Inflammatory macrophage treated with lipopolysaccharide for 4 hours (primary cell): Measurements from ENCODE around the gene LMBR1.
A peak's percentile ranks its signal among the peaks of the same experiment; 100 is the strongest.
"Not testable (repeated sequence)": the region's sequence is repeated elsewhere in the genome, so short reads cannot be mapped to it uniquely, and the experiment has no call there.

Source experiments
- DNase-seq: peaks from one replicate; pipeline ENCODE4 v3.0.0-alpha.2; 2020

Gene LMBR1

DNA sequence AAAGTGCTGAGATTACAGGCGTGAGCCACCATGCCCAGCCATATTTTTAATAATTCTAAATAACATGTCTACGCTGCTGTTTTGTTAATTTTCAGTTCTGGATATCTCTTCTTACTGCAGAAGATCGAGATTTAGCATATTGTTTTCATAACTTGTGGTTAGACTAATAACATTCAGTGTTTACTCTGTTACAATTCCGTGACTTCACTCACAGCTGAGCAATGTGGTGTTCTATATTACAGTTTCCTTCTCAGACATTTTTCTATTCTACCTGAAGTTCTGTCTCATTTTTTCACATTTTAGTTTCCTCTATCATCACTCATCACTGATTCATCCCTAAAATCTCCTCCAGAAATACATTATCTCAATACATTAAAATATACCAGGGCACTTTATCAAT, 241.5 kb downstream of the LMBR1 start:
- DNase-seq: no peak

GRCh38 chr7:156650042-156650441, 242.9 kb downstream of the LMBR1 start:
- peak; percentile 8 for DNase-seq

DNA sequence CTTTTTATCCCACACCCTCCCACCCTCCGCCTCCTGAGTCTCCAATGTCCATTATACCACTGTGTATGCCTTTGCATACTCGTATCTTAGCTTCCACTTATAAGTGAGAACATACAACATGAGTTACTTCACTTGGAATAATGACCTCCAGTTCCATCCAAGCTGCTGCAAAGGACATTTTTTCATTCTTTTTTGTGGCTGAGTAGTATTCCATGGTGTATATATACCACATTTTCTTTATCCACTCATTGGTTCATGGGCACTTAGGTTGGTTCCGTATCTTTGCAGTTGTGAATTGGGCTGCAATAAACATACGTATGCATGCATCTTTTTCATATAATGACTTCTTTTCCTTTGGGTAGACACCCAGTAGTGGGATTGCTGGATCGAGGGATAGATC, 245.7 kb downstream of the LMBR1 start:
- DNase-seq: not testable (repeated sequence)

GRCh38 chr7:156642306-156643045, 250.5 kb downstream of the LMBR1 start:
- no peak for DNase-seq

GRCh38 chr7:156640949-156641485, 252.0 kb downstream of the LMBR1 start:
- peak; percentile 19 for DNase-seq

DNA sequence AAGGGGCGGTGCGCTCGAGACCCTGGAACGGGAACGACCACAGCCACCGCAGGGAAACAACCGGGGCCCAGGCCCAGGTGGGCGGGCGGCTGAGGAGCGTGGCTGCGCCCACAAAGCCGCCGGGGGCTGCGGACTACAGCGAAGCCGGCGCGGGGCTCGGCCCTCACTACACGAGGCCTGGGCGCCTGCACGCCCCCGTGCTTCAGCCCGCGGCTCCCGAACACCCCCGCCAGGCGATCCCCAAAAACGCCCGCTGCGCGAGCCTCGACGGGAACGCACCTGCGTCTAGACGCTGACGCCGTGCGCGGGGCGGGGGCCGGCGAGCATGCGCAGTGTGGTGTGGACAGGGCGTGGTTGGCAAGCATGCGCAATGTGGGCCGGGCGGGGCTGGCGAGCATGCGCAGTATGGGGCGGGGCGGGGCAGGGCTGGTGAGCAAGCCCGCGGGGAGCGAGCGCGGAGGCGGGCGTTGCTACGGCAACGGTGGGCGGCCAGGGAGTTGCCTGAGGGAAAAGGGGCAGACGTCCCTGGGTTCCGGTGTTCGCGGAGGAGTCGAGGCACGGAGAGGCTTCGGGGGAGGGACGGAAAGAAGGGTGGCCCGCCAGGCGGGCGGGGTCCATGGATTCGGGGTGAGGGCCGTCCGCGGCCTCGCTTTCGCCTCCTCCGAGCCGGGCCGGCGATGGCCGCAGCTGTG, 252.6 kb downstream of the LMBR1 start, which contains the start of gene RNF32:
RNF32 (plus strand) TSS at position 518 of the 692 bp plus-strand sequence. CDS start 3,104 bp downstream, outside the sequence.
- peak; percentile 92 for DNase-seq

DNA sequence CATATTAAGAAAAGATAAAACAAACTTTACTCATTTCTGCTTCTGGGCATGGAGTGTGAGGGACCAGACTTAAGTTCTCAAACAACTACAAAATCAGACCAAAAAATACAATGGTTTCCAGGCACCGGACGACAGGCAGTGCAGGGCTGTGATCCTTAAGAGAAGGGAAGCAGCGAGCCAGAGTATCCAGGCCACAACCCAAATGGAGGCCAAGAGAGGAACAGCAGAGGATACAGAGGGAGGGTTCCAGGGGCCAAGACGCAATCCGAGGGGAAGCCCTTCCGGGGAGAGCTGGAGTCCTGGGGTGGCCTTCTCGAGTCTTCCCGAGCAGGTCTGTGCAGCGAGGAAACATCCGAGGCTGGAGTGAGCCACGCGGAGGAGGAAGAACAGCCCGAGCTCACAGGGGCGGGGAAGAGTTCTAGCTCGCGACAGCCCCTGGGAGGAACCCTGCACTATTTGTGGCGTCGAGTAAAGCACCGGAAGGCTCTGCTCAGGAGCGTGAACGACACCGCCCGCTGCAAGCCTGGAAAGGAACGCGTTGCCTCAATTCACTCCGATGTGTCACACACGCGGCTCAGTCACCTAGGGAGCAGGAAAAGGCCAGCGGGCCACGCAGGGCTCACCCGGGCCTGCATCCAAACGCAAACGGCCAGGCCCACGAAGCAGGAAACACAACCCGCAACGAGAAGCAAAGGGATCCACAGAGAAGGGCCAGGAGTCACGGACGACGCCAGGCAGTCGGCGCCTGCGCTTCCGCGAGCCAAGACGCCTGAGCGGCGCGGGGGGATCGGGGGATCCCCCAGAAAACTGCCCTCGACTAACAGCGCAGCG, 253.3 kb downstream of the LMBR1 start:
- DNase-seq: no peak

GRCh38 chr7:156638443-156639077, 254.4 kb downstream of the LMBR1 start:
- DNase-seq: no peak

- not testable (repeated sequence) for DNase-seq
Measured at GRCh38 chr7:156637093-156637492, 255.9 kb downstream of the LMBR1 start.

DNA sequence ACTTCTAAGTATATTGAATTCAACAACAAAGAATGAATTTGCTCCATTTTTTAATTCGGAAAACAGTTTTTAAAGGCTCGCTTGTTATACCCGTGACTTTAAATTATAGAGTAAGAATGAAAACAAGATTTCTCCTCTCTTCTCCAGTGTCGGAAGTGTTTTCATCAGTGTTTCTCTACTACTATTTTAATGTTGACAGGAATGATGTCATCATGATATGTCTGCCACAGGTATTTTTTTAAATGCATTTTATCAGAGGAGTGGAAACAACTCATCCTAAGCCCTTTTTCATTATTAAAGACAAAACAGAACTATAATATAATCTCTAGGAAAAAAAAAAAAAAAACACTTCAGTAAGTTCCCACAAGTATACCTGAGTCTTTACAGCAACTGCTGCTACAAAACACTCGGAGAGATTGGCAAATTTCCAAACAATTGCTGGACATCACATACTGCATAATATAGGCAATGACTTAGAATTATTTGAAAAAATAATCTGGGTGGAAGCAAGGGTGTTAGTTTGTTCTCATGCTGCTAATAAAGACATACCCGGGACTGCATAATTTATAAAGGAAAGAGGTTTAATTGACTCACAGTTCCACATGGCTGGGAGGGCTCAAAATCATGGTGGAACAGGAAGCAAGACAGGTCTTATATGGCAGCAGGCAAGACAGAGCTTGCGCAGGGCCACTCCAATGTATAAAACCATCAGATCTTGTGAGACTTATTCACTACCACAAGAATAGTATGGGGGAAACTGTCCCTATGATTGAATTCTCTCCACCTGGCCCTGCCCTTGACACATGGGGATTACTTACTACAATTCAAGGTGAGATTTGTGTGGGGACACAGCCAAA, 257.2 kb downstream of the LMBR1 start:
- DNase-seq: no peak

GRCh38 chr7:156634117-156634516, 258.9 kb downstream of the LMBR1 start:
- no peak for DNase-seq

DNA sequence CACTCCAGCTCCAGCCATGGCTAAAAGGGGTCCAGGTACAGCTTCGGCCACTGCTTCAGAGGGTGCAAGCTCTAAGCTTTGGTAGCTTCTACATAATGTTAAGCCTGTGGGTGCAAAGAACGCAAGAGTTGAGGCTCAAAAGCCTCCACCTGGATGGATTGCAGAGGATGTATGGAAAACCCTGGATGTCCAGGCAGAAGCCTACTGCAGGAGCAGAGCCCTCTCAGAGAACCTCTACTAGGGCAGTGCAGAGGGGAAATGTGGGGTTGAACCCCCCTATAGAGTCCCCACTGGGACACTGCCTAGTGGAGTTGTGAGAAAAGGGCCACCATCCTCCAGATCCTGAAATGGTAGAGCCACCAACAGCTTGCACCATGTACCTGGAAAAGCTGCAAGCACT, 263.1 kb downstream of the LMBR1 start:
- DNase-seq: no peak

DNA sequence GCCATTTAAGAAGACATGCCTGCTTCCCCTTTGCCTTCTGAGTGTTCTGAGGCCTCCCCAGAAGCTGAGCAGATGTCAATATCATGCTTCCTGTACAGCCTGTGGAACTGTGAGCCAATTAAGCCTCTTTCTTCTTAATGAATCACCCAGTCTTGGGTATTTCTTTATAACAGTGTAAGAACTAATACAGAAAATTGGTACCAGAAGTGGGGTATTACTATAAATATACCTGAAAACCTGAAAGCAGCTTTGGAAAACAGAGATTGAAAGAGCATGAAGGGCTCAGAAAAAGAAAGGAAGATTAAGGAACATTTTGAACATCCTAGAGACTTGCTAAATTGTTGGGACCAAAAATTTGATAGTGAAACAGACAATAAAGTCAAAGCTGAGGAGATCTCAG, 264.4 kb downstream of the LMBR1 start:
- no peak for DNase-seq
